Hindlimb muscle (tissue), 1 donor: Measurements from ENCODE around the gene NAA10. TPM values are rescaled to one million over a fixed set of nuclear protein-coding genes. Genes with fewer than 3 reads are reported as not detected.
"Not testable (repeated sequence)": the region's sequence is repeated elsewhere in the genome, so short reads cannot be mapped to it uniquely, and the experiment has no call there.

Experiments
- DNase-seq: peaks from one replicate; pipeline ENCODE4 v3.0.0-alpha.2; 2013
- polyA plus RNA-seq: library from polyadenylated mRNA; unstranded; fragments of 120-200 nt; gene quantifications from one replicate; pipeline ENCODE4 v1.2.1, GENCODE V29; 2013; ENCODE audit not compliant: insufficient read length

The NAA10 gene
- polyA plus RNA-seq = 71.0 TPM

GRCh38 chrX:153934762-153935325 lies at the start of gene NAA10:
TSS of gene NAA10 (minus strand) at chrX:153935037. CDS start at chrX:153934904, 133 bp downstream.
- peak; percentile 79 for DNase-seq

- DNase-seq = no peak
These were observed 48.5 kb upstream of the NAA10 start for GRCh38 chrX:153983321-153983801.

GRCh38 chrX:153981771-153982533 lies 47.1 kb upstream of the NAA10 start:
- no peak for DNase-seq

GRCh38 chrX:153981231-153981630 lies 46.4 kb upstream of the NAA10 start:
- DNase-seq = no peak

- not testable (repeated sequence) for DNase-seq
These were observed 45.6 kb upstream of the NAA10 start for GRCh38 chrX:153980394-153980793.

GRCh38 chrX:153974726-153975286 lies 40.0 kb upstream of the NAA10 start:
- no peak for DNase-seq

- DNase-seq = no peak
These were observed 39.3 kb upstream of the NAA10 start for GRCh38 chrX:153974003-153974725.

- DNase-seq = no peak
These were observed 38.5 kb upstream of the NAA10 start for GRCh38 chrX:153973127-153974002.

GRCh38 chrX:153972368-153973126 lies 37.7 kb upstream of the NAA10 start, which contains the start of gene TMEM187:
TSS of gene TMEM187 (plus strand) at chrX:153972754. CDS start at chrX:153982063, 9,309 bp downstream.
- DNase-seq = peak; percentile 89

- peak; percentile 92 for DNase-seq
These were observed 36.9 kb upstream of the NAA10 start, which contains the start of gene HCFC1 for GRCh38 chrX:153971450-153972367. TSS of gene HCFC1 (minus strand) at chrX:153971818. CDS start at chrX:153970840, 978 bp downstream.

GRCh38 chrX:153971124-153971449 lies 36.2 kb upstream of the NAA10 start:
- DNase-seq = peak; percentile 84

GRCh38 chrX:153970357-153971123 lies 35.7 kb upstream of the NAA10 start:
- peak; percentile 73 for DNase-seq

GRCh38 chrX:153969904-153970356 lies 35.1 kb upstream of the NAA10 start:
- peak; percentile 49 for DNase-seq

GRCh38 chrX:153969125-153969903 lies 34.5 kb upstream of the NAA10 start:
- no peak for DNase-seq

- no peak for DNase-seq
These were observed 33.9 kb upstream of the NAA10 start for GRCh38 chrX:153968754-153969124.

GRCh38 chrX:153968255-153968654 lies 33.4 kb upstream of the NAA10 start:
- DNase-seq = no peak

- DNase-seq = no peak
These were observed 32.8 kb upstream of the NAA10 start for GRCh38 chrX:153967536-153968224.
